K562 (cell line): Measurements from ENCODE around the gene SNX30. TPM values are rescaled to one million over a fixed set of nuclear protein-coding genes. Genes with fewer than 3 reads are reported as not detected.
A peak's percentile ranks its signal among the peaks of the same experiment; 100 is the strongest.

Source experiments
- BRD4 ChIP-seq: fragments of 200-600 bp; sonication (generic); IDR thresholded peaks from 2 replicates; pipeline ENCODE4 v1.6.1; 2017; ENCODE audit warnings: inconsistent platforms
- E2F1 ChIP-seq: sonication (generic); formaldehyde crosslinking; IDR thresholded peaks from 2 replicates; pipeline ENCODE4 v1.8.1; 2023; ENCODE audit warnings: mild to moderate bottlenecking, missing genetic modification reagents, moderate library complexity
- FOXA3 ChIP-seq, 2 experiments: fragments of 450-650 bp in 1 of 2; sonication (generic) in 1 of 2; formaldehyde crosslinking; IDR thresholded peaks in 1 of 2; conservative IDR thresholded peaks in 1 of 2; 2 replicates each; pipeline versions ENCODE4 v1.4.0 to v1.8.0; 2020 to 2022; ENCODE audit warnings: mild to moderate bottlenecking in 2 of 2, missing genetic modification reagents in 1 of 2
- HNRNPUL1 ChIP-seq: fragments of 200-400 bp; formaldehyde crosslinking; IDR thresholded peaks from 2 replicates; pipeline ENCODE4 v1.6.1; 2017; ENCODE audit warnings: low read length
- L3MBTL2 ChIP-seq: fragments of 450-650 bp; IDR thresholded peaks from 2 replicates; pipeline ENCODE4 v1.6.1; 2016; ENCODE audit warnings: mild to moderate bottlenecking, moderate library complexity
- LEF1 ChIP-seq: fragments of 450-650 bp; IDR thresholded peaks from 2 replicates; pipeline ENCODE4 v1.6.1; 2016; ENCODE audit warnings: mild to moderate bottlenecking
- MAX ChIP-seq: sonication (generic); formaldehyde crosslinking; IDR thresholded peaks from 2 replicates; pipeline ENCODE4 v1.9.0; 2022; ENCODE audit warnings: mild to moderate bottlenecking, missing genetic modification reagents
- MIER1 ChIP-seq: fragments of 450-650 bp; IDR thresholded peaks from 2 replicates; pipeline ENCODE4 v1.6.1; 2016; ENCODE audit warnings: antibody characterized with exemption, mild to moderate bottlenecking, low read depth
- MTA2 ChIP-seq: fragments of 450-650 bp; IDR thresholded peaks from 2 replicates; pipeline ENCODE4 v1.6.1; 2016; ENCODE audit warnings: low read depth
- PKNOX1 ChIP-seq: fragments of 450-650 bp; IDR thresholded peaks from 2 replicates; pipeline ENCODE4 v1.6.1; 2016
- SP1 ChIP-seq: sonication (generic); formaldehyde crosslinking; IDR thresholded peaks from 2 replicates; pipeline ENCODE4 v1.8.1; 2022; ENCODE audit warnings: mild to moderate bottlenecking, missing genetic modification reagents
- SRSF7 ChIP-seq: fragments of 200-400 bp; formaldehyde crosslinking; optimal IDR thresholded peaks from 2 replicates; pipeline ENCODE3; 2017; ENCODE audit warnings: mild to moderate bottlenecking, low read depth, low read length
- U2AF2 ChIP-seq: fragments of 200-400 bp; formaldehyde crosslinking; optimal IDR thresholded peaks from 2 replicates; pipeline ENCODE3; 2017; ENCODE audit warnings: low read depth, mild to moderate bottlenecking, low read length
- ZNF316 ChIP-seq: fragments of 450-650 bp; IDR thresholded peaks from 2 replicates; pipeline ENCODE4 v1.6.1; 2016
- ZNF830 ChIP-seq: fragments of 250-450 bp; sonication (Bioruptor Pico); IDR thresholded peaks from 2 replicates; pipeline ENCODE4 v1.5.0; 2021; ENCODE audit warnings: mild to moderate bottlenecking
- polyA plus RNA-seq, 8 experiments: library from polyadenylated mRNA; depleted of rRNA in 4 of 8; stranded (reverse) in 5 of 8; unstranded in 3 of 8; fragments of >200 nt; fragmentation: Nextera tagmentation in 2 of 8; fragmentation: Illumina TruSeq in 1 of 8; extraction: Ambion mirVana in 2 of 8; extraction: Trizol in 1 of 8; gene quantifications; 2 replicates each; pipeline versions ENCODE4 v1.2.1 to v1.2.3, GENCODE V29; 2011 to 2014; ENCODE audit warnings: inconsistent platforms in 1 of 8, missing spikeins in 1 of 8
- total RNA-seq, 7 experiments: library from RNA; depleted of rRNA in 6 of 7; stranded (reverse); fragments of >200 nt in 6 of 7; fragmentation: Illumina TruSeq in 2 of 7; extraction: Trizol in 2 of 7; gene quantifications; 2 replicates each; pipeline versions ENCODE4 v1.2.1 to v1.2.3, GENCODE V29; 2011 to 2021; ENCODE audit warnings: low replicate concordance in 1 of 7
- TF ChIP-seq, protein P1 (sequence below): fragments of 250-450 bp; sonication (Bioruptor Pico); IDR thresholded peaks from 2 replicates; pipeline ENCODE4 v1.5.0; 2021; ENCODE audit warnings: mild to moderate bottlenecking, borderline replicate concordance
- TF ChIP-seq, protein P2 (sequence below): fragments of 450-650 bp; IDR thresholded peaks from 2 replicates; pipeline ENCODE4 v1.7.1; 2018; ENCODE audit warnings: mild to moderate bottlenecking, low read depth; ENCODE audit not compliant: partially characterized antibody
- TF ChIP-seq, protein P3 (sequence below): fragments of 450-650 bp; IDR thresholded peaks from 2 replicates; pipeline ENCODE4 v1.6.1; 2016; ENCODE audit warnings: borderline replicate concordance

Gene SNX30
- total and polyA plus RNA-seq, 9 of the 15 experiments (the other 6 are each of a cell fraction or from before 2014, with no cell fraction given): 0.76 to 5.9 (median 3.3) TPM

GRCh38 chr9:112717661-112718331 lies 32.8 kb upstream of the SNX30 start, which contains the start of gene INIP (continued):
- TF ChIP-seq, protein P1, sequence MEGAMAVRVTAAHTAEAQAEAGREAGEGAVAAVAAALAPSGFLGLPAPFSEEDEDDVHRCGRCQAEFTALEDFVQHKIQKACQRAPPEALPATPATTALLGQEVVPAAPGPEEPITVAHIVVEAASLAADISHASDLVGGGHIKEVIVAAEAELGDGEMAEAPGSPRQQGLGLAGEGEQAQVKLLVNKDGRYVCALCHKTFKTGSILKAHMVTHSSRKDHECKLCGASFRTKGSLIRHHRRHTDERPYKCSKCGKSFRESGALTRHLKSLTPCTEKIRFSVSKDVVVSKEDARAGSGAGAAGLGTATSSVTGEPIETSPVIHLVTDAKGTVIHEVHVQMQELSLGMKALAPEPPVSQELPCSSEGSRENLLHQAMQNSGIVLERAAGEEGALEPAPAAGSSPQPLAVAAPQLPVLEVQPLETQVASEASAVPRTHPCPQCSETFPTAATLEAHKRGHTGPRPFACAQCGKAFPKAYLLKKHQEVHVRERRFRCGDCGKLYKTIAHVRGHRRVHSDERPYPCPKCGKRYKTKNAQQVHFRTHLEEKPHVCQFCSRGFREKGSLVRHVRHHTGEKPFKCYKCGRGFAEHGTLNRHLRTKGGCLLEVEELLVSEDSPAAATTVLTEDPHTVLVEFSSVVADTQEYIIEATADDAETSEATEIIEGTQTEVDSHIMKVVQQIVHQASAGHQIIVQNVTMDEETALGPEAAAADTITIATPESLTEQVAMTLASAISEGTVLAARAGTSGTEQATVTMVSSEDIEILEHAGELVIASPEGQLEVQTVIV (CRISPR knock-in tag): no peak
- peak; percentile 64 for TF ChIP-seq L3MBTL2
- TF ChIP-seq, protein P2, sequence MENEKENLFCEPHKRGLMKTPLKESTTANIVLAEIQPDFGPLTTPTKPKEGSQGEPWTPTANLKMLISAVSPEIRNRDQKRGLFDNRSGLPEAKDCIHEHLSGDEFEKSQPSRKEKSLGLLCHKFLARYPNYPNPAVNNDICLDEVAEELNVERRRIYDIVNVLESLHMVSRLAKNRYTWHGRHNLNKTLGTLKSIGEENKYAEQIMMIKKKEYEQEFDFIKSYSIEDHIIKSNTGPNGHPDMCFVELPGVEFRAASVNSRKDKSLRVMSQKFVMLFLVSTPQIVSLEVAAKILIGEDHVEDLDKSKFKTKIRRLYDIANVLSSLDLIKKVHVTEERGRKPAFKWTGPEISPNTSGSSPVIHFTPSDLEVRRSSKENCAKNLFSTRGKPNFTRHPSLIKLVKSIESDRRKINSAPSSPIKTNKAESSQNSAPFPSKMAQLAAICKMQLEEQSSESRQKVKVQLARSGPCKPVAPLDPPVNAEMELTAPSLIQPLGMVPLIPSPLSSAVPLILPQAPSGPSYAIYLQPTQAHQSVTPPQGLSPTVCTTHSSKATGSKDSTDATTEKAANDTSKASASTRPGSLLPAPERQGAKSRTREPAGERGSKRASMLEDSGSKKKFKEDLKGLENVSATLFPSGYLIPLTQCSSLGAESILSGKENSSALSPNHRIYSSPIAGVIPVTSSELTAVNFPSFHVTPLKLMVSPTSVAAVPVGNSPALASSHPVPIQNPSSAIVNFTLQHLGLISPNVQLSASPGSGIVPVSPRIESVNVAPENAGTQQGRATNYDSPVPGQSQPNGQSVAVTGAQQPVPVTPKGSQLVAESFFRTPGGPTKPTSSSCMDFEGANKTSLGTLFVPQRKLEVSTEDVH: peak; percentile 69
- TF ChIP-seq SP1: peak; percentile 35; the same call in 1 of the 2 replicates
- no peak for TF ChIP-seq FOXA3 (CRISPR knock-in tag; conservative IDR thresholded peaks at IDR 0.05 in 1 of 2, IDR thresholded peaks at IDR 0.05 in 1 of 2)
- TF ChIP-seq MIER1: no peak
- no peak for TF ChIP-seq LEF1
- TF ChIP-seq ZNF830: no peak
- no peak for TF ChIP-seq HNRNPUL1
- no peak for TF ChIP-seq E2F1 (CRISPR knock-in tag)
- TF ChIP-seq MAX (CRISPR knock-in tag): peak; percentile 55
- TF ChIP-seq, protein P3, sequence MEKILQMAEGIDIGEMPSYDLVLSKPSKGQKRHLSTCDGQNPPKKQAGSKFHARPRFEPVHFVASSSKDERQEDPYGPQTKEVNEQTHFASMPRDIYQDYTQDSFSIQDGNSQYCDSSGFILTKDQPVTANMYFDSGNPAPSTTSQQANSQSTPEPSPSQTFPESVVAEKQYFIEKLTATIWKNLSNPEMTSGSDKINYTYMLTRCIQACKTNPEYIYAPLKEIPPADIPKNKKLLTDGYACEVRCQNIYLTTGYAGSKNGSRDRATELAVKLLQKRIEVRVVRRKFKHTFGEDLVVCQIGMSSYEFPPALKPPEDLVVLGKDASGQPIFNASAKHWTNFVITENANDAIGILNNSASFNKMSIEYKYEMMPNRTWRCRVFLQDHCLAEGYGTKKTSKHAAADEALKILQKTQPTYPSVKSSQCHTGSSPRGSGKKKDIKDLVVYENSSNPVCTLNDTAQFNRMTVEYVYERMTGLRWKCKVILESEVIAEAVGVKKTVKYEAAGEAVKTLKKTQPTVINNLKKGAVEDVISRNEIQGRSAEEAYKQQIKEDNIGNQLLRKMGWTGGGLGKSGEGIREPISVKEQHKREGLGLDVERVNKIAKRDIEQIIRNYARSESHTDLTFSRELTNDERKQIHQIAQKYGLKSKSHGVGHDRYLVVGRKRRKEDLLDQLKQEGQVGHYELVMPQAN: peak; percentile 94
- TF ChIP-seq ZNF316: peak; percentile 31; the same call in 1 of the 2 replicates
- TF ChIP-seq PKNOX1: peak; percentile 99
- no peak for TF ChIP-seq MTA2
- no peak for TF ChIP-seq U2AF2
- no peak for TF ChIP-seq SRSF7
- TF ChIP-seq BRD4: no peak; the same call in 1 of the 2 replicates
